Superior temporal gyrus (tissue), 1 donor: ENCODE measurements around the gene SEPTIN3.
A peak's percentile ranks its signal among the peaks of the same experiment; 100 is the strongest.
"Not testable (repeated sequence)": the region's sequence is repeated elsewhere in the genome, so short reads cannot be mapped to it uniquely, and the experiment has no call there.

Experiments used
- DNase-seq: peaks from one replicate; pipeline ENCODE4 v3.0.0-alpha.2; 2016; ENCODE audit errors: extremely low spot score

SEPTIN3 gene

GRCh38 chr22:41943661-41944209 is 25.5 kb upstream of the SEPTIN3 start:
- DNase-seq, result no peak

GRCh38 chr22:41946629-41947423 is 22.4 kb upstream of the SEPTIN3 start, which contains the start of gene CENPM:
Gene CENPM, minus strand, starts transcription at chr22:41947152. Its CDS starts 76 bp downstream, at chr22:41947076.
- peak; percentile 91 for DNase-seq

- no peak for DNase-seq
Observed at GRCh38 chr22:41947424-41948080, 21.7 kb upstream of the SEPTIN3 start.

- DNase-seq, result no peak
Observed at GRCh38 chr22:41948142-41948541, 21.1 kb upstream of the SEPTIN3 start.

- not testable (repeated sequence) for DNase-seq
Observed at GRCh38 chr22:41948928-41949296, 20.3 kb upstream of the SEPTIN3 start.

- no peak for DNase-seq
Observed at GRCh38 chr22:41949297-41949965, 19.8 kb upstream of the SEPTIN3 start.

GRCh38 chr22:41951898-41952474 is 17.3 kb upstream of the SEPTIN3 start, which contains the start of gene SMIM45:
Gene SMIM45, plus strand, starts transcription at chr22:41952150.
- peak; percentile 93 for DNase-seq

GRCh38 chr22:41952713-41953112 is 16.5 kb upstream of the SEPTIN3 start:
- DNase-seq, result no peak

GRCh38 chr22:41957941-41958556 is 11.2 kb upstream of the SEPTIN3 start:
- DNase-seq, result no peak

GRCh38 chr22:41963453-41964111 is 5.7 kb upstream of the SEPTIN3 start:
- peak; percentile 68 for DNase-seq

GRCh38 chr22:41964112-41964491 is 5.1 kb upstream of the SEPTIN3 start:
- DNase-seq, result peak; percentile 23

- no peak for DNase-seq
Observed at GRCh38 chr22:41966225-41966606, 3.0 kb upstream of the SEPTIN3 start.

GRCh38 chr22:41966607-41967240 is 2.5 kb upstream of the SEPTIN3 start:
- DNase-seq, result peak; percentile 81

GRCh38 chr22:41968601-41969000 is 642 bp upstream of the SEPTIN3 start:
- no peak for DNase-seq

GRCh38 chr22:41970601-41971000 is 1.4 kb downstream of the SEPTIN3 start:
- DNase-seq, result no peak

GRCh38 chr22:41971431-41971830 is 2.2 kb downstream of the SEPTIN3 start:
- no peak for DNase-seq

GRCh38 chr22:41974691-41975290 is 5.5 kb downstream of the SEPTIN3 start:
- no peak for DNase-seq

- DNase-seq, result peak; percentile 31
Observed at GRCh38 chr22:41975299-41976069, 6.2 kb downstream of the SEPTIN3 start.
